Ishikawa (cell line): ENCODE results near the gene PPOX.

Experiments
- CEBPB ChIP-seq: IDR thresholded peaks from 2 replicates; pipeline ENCODE4 v1.6.1; 2012
- CREB1 ChIP-seq: IDR thresholded peaks from 2 replicates; pipeline ENCODE4 v1.6.1; 2012; ENCODE audit warnings: low read depth
- EGR1 ChIP-seq: IDR thresholded peaks from 2 replicates; pipeline ENCODE4 v1.6.1; 2012
- EP300 ChIP-seq: IDR thresholded peaks from 2 replicates; pipeline ENCODE4 v1.6.1; 2012; ENCODE audit warnings: borderline replicate concordance
- RAD21 ChIP-seq: IDR thresholded peaks from 2 replicates; pipeline ENCODE4 v1.6.1; 2012; ENCODE audit warnings: low read depth
- TAF1 ChIP-seq: IDR thresholded peaks from 2 replicates; pipeline ENCODE4 v1.6.1; 2012; ENCODE audit warnings: low read depth, mild to moderate bottlenecking
- TCF12 ChIP-seq: IDR thresholded peaks from 2 replicates; pipeline ENCODE4 v1.6.1; 2012; ENCODE audit warnings: low read depth
- TEAD4 ChIP-seq: IDR thresholded peaks from 2 replicates; pipeline ENCODE4 v1.6.1; 2012
- YY1 ChIP-seq: IDR thresholded peaks from 2 replicates; pipeline ENCODE4 v1.6.1; 2012; ENCODE audit warnings: low read depth
- TF ChIP-seq, protein P1 (sequence below): IDR thresholded peaks from 2 replicates; pipeline ENCODE4 v1.6.1; 2012
- TF ChIP-seq, protein P2 (sequence below): IDR thresholded peaks from 2 replicates; pipeline ENCODE4 v1.6.1; 2012; ENCODE audit warnings: low read depth, mild to moderate bottlenecking
- TF ChIP-seq, protein P3 (sequence below): IDR thresholded peaks from 2 replicates; pipeline ENCODE4 v1.6.1; 2012

DNA sequence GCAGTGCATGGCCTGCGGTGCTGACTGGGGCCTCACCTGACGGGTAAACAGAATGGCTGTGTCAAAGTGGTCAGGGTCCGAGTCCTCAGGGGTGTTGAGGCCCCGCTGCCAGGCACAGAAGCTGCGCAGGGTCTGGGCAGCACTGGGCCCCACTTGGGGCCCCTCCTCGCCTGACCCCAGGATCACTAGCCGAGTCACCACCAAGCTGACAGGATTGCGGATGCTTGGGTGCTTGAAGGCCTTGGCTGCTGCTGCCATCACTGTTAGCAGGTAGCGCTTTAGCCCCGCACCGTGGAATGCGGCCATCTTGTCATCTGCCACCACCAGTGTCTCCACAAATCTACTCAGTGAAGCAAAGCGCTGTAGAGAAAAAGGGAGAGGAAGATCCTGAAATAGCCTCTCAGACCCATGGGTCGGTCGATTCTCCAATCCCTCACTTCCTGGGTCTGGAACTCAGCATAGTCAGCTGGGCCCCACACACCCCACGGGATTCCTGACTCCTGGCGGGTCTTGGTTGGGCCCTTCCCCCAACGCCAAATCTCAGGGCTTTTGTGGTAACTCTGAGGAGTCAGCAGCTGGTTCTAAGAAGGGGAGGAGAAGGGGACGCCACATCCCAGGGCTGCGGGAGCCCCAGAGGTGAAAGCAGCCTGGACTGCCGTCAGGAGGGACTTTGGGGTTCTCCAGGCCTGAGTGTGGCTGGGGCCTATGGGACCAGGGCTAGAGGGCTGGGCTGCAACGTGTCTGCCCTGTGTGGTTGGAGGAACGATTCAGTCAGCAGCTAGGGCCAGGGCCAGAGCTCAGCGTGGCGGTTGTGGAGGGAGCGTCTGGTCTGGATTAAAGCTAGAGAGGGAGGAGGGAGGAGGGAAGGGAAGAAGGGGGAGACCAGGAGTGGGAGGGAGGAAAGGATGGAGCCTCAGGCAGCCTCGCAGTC lies 30.6 kb downstream of the PPOX start:
- TF ChIP-seq TCF12 = no peak
- TF ChIP-seq, protein P1, sequence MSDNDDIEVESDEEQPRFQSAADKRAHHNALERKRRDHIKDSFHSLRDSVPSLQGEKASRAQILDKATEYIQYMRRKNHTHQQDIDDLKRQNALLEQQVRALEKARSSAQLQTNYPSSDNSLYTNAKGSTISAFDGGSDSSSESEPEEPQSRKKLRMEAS = no peak
- TF ChIP-seq, protein P2, sequence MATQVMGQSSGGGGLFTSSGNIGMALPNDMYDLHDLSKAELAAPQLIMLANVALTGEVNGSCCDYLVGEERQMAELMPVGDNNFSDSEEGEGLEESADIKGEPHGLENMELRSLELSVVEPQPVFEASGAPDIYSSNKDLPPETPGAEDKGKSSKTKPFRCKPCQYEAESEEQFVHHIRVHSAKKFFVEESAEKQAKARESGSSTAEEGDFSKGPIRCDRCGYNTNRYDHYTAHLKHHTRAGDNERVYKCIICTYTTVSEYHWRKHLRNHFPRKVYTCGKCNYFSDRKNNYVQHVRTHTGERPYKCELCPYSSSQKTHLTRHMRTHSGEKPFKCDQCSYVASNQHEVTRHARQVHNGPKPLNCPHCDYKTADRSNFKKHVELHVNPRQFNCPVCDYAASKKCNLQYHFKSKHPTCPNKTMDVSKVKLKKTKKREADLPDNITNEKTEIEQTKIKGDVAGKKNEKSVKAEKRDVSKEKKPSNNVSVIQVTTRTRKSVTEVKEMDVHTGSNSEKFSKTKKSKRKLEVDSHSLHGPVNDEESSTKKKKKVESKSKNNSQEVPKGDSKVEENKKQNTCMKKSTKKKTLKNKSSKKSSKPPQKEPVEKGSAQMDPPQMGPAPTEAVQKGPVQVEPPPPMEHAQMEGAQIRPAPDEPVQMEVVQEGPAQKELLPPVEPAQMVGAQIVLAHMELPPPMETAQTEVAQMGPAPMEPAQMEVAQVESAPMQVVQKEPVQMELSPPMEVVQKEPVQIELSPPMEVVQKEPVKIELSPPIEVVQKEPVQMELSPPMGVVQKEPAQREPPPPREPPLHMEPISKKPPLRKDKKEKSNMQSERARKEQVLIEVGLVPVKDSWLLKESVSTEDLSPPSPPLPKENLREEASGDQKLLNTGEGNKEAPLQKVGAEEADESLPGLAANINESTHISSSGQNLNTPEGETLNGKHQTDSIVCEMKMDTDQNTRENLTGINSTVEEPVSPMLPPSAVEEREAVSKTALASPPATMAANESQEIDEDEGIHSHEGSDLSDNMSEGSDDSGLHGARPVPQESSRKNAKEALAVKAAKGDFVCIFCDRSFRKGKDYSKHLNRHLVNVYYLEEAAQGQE = no peak
- TF ChIP-seq EP300 = no peak
- no peak for TF ChIP-seq YY1
- TF ChIP-seq RAD21 = no peak
- no peak for TF ChIP-seq CEBPB
- no peak for TF ChIP-seq EGR1
- no peak for TF ChIP-seq CREB1
- TF ChIP-seq TEAD4 = no peak
- TF ChIP-seq TAF1 = no peak
- TF ChIP-seq, protein P3, sequence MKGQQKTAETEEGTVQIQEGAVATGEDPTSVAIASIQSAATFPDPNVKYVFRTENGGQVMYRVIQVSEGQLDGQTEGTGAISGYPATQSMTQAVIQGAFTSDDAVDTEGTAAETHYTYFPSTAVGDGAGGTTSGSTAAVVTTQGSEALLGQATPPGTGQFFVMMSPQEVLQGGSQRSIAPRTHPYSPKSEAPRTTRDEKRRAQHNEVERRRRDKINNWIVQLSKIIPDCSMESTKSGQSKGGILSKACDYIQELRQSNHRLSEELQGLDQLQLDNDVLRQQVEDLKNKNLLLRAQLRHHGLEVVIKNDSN = no peak
